Activated T-cell treated with anti-CD3 and anti-CD28 coated beads, Interleukin-2, amount 50 U/mL, for 24 hours (primary cell): ENCODE results near the gene FKBP1C.
"Not testable (repeated sequence)": the region's sequence is repeated elsewhere in the genome, so short reads cannot be mapped to it uniquely, and the experiment has no call there.

ENCODE experiments used
- DNase-seq: peaks from one replicate; pipeline ENCODE4 v3.0.0-alpha.2; 2020
- H3K27ac Mint-ChIP-seq: 2 replicates; pipeline ENCODE4 v1.8.0; 2020; ENCODE audit warnings: mild to moderate bottlenecking, mixed read lengths
- H3K27me3 Mint-ChIP-seq: 2 replicates; pipeline ENCODE4 v1.8.0; 2020; ENCODE audit warnings: mixed read lengths
- H3K36me3 Mint-ChIP-seq: 2 replicates; pipeline ENCODE4 v1.8.0; 2020; ENCODE audit warnings: low read depth, mixed read lengths
- H3K4me1 Mint-ChIP-seq: 2 replicates; pipeline ENCODE4 v1.8.0; 2020; ENCODE audit warnings: low read depth, mixed read lengths
- H3K4me3 Mint-ChIP-seq: 2 replicates; pipeline ENCODE4 v1.8.0; 2020; ENCODE audit warnings: mild to moderate bottlenecking, moderate library complexity, mixed read lengths
- H3K9me3 Mint-ChIP-seq: 2 replicates; pipeline ENCODE4 v1.8.0; 2020; ENCODE audit warnings: mixed read lengths

The FKBP1C gene

GRCh38 chr6:63230511-63230910 lies 19.2 kb downstream of the FKBP1C start:
- H3K27ac Mint-ChIP-seq, H3K4me3 Mint-ChIP-seq, H3K27me3 Mint-ChIP-seq, H3K36me3 Mint-ChIP-seq, DNase-seq, H3K4me1 Mint-ChIP-seq: not testable (repeated sequence)
- peaks cover 16% of the 10 kb centered on the region for H3K9me3 Mint-ChIP-seq

- Mint-ChIP-seq H3K4me3 (no peak overlapping the region), H3K36me3 (no peaks in the 10 kb centered on the region), H3K27ac (no peak overlapping the region), H3K27me3 (peaks cover 4% of the 10 kb centered on the region), H3K9me3 (peaks cover 14% of the 10 kb centered on the region), H3K4me1 (no peaks in the 10 kb centered on the region)
- DNase-seq: no peak
Measured at GRCh38 chr6:63236398-63236817, 25.1 kb downstream of the FKBP1C start.

- H3K4me1 Mint-ChIP-seq: no peaks in the 10 kb centered on the region
- no peaks in the 10 kb centered on the region for H3K36me3 Mint-ChIP-seq
- H3K27me3 Mint-ChIP-seq: no peaks in the 10 kb centered on the region
- no peak overlapping the region for H3K27ac Mint-ChIP-seq
- no peaks in the 10 kb centered on the region for H3K9me3 Mint-ChIP-seq
- no peak overlapping the region for H3K4me3 Mint-ChIP-seq
- no peak for DNase-seq
Measured at GRCh38 chr6:63245420-63245819, 34.2 kb downstream of the FKBP1C start.

- H3K36me3 Mint-ChIP-seq: no peaks in the 10 kb centered on the region
- no peaks in the 10 kb centered on the region for H3K27me3 Mint-ChIP-seq
- H3K4me1 Mint-ChIP-seq: no peaks in the 10 kb centered on the region
- no peak for DNase-seq
- H3K4me3 Mint-ChIP-seq: no peak overlapping the region
- no peak overlapping the region for H3K27ac Mint-ChIP-seq
- no peaks in the 10 kb centered on the region for H3K9me3 Mint-ChIP-seq
Measured at GRCh38 chr6:63245909-63246308, 34.6 kb downstream of the FKBP1C start.

GRCh38 chr6:63246581-63246980 lies 35.3 kb downstream of the FKBP1C start:
- H3K4me3 Mint-ChIP-seq: no peak overlapping the region
- no peaks in the 10 kb centered on the region for H3K9me3 Mint-ChIP-seq
- H3K36me3 Mint-ChIP-seq: no peaks in the 10 kb centered on the region
- DNase-seq: no peak
- H3K27ac Mint-ChIP-seq: no peak overlapping the region
- H3K27me3 Mint-ChIP-seq: no peaks in the 10 kb centered on the region
- H3K4me1 Mint-ChIP-seq: no peaks in the 10 kb centered on the region

GRCh38 chr6:63249875-63250482 lies 38.7 kb downstream of the FKBP1C start:
- no peak overlapping the region for H3K27ac Mint-ChIP-seq
- no peaks in the 10 kb centered on the region for H3K4me1 Mint-ChIP-seq
- H3K4me3 Mint-ChIP-seq: no peak overlapping the region
- H3K36me3 Mint-ChIP-seq: no peaks in the 10 kb centered on the region
- no peak for DNase-seq
- H3K27me3 Mint-ChIP-seq: no peaks in the 10 kb centered on the region
- H3K9me3 Mint-ChIP-seq: no peaks in the 10 kb centered on the region

GRCh38 chr6:63259153-63259552 lies 47.9 kb downstream of the FKBP1C start:
- no peak for DNase-seq
- Mint-ChIP-seq H3K9me3 (no peaks in the 10 kb centered on the region), H3K4me3 (no peak overlapping the region), H3K36me3 (no peaks in the 10 kb centered on the region), H3K27ac (no peak overlapping the region), H3K4me1 (no peaks in the 10 kb centered on the region), H3K27me3 (no peaks in the 10 kb centered on the region)

- Mint-ChIP-seq H3K4me1 (no peaks in the 10 kb centered on the region), H3K4me3 (no peak overlapping the region), H3K27me3 (no peaks in the 10 kb centered on the region), H3K9me3 (no peaks in the 10 kb centered on the region), H3K27ac (no peak overlapping the region), H3K36me3 (no peaks in the 10 kb centered on the region)
- no peak for DNase-seq
Measured at GRCh38 chr6:63261820-63262219, 50.6 kb downstream of the FKBP1C start.
